Erythroblast (primary cell): Measurements from ENCODE around the gene FAM151B.
"Not testable (repeated sequence)": the region's sequence is repeated elsewhere in the genome, so short reads cannot be mapped to it uniquely, and the experiment has no call there.

Experiments used
- GATA1 ChIP-seq: IDR thresholded peaks from 2 replicates; pipeline ENCODE4 v1.6.1; 2011; ENCODE audit warnings: low read depth, mild to moderate bottlenecking, control low read depth, low read length, moderate library complexity
- POLR2A ChIP-seq: IDR thresholded peaks from 2 replicates; pipeline ENCODE4 v1.6.1; 2011; ENCODE audit warnings: mild to moderate bottlenecking, low read length

GRCh38 chr5:80580291-80580690 is 92.4 kb downstream of the FAM151B start:
- TF ChIP-seq POLR2A, GATA1: not testable (repeated sequence)
